GM21367 (cell line): ENCODE measurements around the gene SREBF1.

ENCODE experiments used
- ATAC-seq: cut with Tn5 transposase; IDR thresholded peaks from one replicate; pipeline ENCODE4 v1.9.1; 2021; ENCODE audit not compliant: unreplicated experiment

The SREBF1 gene

DNA sequence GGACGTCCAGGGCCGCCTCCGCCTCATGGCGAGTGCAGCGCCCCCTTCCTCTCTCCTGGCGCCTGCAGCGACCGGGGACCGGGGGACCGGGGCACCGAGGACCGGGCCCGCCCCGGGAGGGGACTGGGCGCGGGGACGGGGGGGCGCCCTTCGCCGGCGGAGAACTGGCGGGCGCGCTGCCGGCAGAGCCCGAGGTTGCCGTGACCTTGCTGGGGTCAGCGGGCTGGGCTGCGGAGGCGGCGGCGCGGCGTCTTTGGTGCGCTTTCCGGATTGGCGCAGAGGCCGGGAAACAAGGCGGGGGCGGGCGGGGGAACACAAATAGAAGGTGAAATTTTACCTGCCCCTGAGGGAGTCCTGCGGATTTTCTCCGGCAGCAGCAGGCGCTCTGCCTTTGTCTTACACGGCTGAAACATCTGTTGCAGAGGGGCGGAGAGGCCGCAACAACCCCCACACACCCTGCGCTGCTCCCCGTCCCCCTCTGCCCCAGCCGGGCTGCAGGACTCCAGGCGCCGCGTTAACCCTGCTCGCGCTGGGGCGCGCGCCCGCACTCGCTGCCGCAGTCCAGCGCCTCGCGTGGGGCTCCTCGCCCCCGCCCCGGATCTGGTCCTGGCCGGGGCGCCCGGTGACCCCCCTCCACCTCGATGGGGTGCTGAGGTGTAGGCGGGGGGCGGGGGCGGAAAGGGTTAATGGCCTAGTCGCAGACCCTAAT lies 53.5 kb downstream of the SREBF1 start:
- no peak for ATAC-seq

DNA sequence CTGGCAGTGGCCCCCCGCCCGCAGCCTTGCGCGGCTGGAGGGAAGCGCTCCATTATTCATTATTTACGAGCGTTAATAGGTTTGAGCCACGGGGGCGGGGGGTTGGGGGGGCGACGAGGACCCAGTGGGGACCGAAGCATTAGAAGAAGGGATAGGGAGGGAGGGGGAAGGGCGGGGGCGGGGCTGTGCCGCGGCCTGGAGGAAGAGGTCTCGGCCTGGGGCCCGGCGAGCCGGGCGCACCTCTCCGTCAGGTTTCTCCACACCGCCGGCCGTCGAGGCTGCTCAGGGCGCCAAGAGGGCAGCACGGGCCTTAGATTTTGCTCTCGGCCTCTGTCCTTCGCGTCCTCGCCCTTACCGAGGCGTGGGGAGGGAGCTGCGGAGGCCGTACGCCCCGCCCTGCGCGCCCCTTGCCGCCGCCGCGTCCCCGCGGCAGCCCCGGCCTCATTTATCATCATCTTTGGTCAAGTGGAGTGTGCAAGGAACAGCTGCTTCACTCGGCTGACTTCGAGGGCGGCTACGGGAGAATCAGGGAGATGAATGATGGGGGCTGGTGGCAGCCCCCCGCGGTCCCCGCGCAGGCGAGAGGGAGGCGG lies 54.2 kb downstream of the SREBF1 start:
- ATAC-seq = no peak

DNA sequence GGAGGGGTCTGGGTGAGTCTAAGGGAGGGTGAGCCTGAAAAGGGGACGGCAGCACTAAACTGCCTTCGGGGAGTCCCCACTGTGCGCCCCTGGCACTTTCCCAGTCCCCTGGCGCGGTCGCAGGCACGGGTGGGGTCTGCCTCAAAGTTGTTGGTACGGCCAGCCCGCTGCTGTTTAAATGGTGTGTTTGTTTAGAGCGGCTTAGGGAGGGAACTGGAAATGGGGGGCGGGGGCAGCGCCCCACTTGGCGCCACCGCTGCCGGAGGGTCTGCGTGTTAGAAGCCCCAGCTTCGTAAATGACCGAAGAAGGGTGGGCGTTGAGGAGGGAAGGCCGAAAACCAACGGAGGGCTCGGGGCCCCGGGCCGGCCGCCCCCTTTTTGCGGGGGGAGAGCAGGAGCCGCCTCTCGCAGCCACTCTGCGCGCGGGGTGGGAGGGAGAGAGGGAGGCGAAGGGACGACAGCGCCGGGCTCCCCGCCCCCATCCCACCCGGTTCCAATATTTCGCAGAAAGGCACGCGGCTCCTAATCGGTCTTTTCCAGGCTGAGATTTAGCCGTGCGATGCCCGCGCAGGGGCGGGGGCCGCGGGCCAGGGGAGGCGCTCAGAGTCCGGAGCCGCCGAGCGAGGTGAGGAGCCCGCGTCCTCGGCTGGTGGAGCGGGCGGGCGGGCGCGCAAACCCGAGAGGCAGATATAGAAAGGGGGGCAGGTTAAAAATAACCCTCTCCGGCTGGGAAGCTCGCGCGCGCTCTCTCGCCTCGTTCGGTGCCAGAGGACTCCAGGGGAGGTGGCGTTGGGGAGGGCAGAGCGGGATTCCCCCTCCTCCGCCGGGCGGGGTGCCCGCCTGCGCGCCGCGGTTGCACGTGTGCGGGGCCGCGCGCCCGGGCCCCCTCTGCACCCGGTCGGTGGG lies 54.9 kb downstream of the SREBF1 start:
- ATAC-seq = no peak

DNA sequence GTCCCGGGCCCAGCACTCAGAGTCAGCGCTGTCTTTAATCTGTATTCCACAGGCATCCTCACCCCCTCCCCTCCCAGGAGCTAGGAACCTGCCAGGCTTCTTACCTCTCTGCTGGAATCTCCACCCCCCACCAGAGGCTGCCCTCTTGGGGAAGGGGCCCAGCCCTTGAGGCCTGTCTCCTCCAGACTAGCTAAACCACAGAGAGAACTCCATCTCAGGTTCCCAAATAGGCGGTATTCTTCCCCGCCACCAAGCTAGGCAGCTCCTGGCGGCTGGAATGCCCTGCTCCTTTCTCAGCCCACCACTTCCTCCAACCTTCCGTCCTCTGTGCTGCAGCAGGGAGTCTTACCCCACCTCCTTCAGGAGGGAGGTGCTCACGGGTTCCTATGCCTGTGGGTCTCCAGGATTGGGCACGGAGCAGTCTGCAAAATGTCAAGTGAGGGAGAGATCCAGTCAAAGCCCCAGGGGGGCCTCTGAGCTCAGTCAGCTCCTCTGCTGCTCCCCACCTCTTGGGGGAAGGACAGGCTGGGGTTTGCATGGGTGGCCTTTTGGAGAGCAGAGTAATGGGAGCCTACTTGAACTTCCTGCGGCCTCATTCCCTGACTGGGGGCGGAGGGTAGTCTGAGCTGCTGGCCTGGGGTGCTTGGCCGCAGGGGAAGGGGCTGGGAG lies 55.7 kb downstream of the SREBF1 start:
- no peak for ATAC-seq

DNA sequence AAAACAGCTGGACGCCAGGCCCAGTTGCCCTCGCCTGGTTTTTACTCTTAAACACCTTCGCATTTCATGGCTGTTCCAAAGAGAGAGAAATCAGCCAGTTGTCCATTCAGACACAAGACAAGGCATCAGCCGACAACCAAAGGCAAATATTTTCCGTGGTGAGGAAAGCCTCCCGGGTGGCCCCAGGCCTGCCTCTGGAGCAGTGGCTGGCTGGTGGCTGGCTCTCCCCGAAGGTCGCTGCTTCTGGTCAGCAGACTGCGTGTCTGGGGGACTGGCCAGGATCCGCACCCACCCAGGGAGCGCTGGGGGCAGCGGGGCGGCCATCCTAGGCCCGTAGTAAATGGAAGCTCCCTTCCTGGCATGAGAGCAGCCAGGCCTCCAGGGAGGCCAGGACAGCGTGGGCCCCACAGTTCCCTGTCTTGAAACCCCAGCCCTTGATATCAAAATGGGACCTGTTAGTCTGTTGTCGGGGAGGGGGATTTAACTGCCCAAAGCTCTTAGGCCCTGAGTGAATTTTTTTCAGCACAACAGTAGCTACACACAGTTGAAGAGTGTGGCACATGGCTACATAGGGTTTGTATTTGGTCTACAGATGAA lies 57.7 kb downstream of the SREBF1 start:
- no peak for ATAC-seq

DNA sequence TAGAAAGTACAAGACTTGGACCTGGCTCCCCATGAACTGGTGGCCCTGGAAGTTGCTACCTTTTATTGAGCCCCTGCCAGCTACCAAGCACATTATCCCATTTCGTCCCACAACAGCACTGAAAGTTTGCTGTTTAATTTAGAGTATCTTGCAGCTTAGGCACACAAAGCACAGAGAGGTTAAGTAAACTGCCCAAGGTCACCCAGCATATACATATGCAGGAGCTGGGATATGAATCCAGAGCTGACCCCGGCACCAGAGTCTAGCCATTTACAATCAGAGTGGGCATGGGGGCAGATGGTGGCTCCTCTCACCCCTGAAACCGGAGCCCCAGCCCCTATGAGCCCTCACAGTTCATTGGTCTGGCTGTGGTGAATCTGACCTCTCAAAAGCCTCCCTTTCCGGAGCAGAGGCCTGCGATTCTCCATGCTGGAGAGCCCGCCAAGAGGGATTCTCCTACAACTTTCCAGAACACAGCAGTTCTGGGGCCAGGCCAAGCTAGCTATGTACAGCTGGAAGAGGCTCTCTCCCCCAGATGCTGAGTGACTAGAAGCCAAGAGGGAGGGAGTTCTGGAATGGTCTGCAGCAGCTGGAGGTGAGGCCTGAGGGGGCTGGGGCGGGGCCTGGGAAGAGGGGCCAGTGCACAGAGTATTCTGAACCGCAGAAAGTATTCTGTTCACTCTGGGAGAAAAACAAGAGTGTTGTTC lies 58.3 kb downstream of the SREBF1 start:
- ATAC-seq = no peak

DNA sequence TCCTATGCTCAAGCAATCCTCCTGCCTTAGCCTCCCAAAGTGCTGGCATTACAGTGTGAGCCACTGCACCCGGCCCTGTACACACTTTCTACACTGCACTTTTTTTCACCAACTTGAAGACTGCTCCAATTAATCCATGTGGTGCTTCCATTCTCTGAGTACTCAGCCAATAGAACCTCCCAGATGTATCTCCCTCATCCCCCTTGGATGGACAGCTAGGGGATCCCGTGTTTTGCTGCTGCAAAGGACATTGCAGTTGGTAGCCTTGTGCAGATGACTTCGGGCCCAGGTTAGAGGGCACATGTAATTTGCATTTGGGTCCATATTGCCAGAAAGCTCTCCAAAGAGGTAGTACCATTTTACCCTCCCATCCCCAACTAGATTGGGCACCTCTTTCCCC lies 59.9 kb downstream of the SREBF1 start:
- ATAC-seq = no peak

DNA sequence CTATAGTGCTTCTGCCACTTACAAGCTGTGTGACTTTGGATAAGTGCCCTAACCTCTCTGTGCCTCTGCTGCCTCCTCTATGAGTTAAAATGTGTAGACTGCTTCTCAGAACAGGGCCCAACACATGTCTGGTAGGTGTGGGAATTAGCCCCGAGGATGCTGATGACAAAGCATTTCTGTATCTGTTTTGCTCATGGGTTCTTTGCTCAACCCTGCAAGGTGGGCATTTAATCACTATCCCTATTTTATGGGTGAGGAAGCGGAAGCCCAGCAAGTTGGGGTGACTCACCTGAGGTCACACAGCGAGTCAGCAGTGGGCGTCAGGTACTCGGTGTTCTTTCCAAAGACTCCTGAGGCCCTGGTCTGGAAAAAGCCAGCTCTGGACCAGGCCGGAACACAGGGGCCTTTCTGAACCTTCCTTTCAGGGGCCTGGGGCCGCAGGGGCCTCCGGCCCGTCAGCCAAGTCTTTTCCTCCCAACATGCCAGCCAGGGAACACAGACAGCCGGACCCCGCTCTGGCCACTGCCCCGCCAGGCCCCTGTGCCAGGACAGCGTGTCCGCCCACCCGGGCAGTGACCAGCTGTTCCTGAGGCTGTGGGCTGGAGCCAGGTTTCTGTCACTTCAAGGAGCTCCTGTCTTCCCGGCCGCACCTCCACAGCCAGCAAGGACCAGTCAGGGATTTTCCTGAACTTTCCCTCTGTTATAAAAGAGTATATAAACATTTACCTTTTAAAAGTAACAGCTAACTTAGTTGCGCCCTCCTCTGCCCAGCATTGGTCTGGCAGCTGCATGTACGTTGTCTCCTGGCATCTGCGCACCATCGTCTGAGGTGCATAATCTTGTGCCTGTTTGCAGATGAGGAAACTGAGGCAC lies 62.5 kb downstream of the SREBF1 start:
- no peak for ATAC-seq

DNA sequence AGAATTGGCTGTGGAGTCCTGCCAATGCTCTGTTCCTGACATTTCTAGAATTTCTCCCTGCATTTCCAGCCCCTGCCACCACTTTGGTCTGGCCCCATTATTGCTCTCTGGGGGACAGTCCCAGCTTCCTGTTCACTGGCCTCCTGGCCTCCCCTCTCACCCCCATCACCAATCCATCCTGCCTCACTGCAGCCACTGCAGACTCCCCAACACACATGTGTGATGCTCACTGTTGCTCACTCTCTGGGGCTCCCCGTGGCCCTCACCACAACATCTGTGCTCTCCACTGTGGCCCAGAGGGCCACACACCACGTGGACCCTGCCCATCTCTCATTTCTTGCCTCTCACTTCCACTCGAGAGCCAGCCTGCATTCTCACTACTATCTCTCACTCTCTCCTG lies 64.6 kb downstream of the SREBF1 start:
- ATAC-seq = no peak

DNA sequence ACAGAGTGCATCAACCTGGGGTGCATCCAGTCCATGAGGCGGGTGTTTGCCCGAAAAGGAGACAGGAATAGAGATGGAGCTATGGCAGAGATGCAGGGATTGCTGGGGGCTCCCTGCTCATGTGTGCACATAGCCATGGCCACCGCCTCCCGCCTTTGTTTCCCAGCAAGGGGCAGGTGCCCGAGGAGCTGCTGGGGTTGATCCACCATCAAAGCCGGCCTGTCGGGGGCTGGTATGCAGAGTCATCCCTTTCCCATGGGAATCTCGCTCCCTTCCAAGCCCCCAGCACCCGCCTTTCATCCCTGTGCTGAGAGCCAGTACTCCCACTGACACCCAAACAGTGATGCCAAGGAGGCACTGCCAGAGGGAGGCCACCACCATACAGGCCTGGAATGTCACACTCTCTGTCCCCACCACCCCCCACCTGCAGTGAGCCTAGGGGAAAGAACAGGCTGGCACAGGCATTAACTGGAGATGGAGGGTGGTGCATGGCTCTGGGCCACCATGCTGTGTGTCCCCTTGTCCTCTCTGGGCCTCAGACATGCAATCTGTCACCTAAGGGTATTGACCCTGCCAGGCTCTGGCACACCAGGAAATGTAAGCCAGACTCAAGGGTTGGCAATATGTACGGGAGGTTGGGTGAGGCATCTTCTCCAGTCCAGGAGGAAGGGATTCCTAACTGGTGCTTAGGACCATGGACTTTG lies 65.1 kb downstream of the SREBF1 start:
- no peak for ATAC-seq

DNA sequence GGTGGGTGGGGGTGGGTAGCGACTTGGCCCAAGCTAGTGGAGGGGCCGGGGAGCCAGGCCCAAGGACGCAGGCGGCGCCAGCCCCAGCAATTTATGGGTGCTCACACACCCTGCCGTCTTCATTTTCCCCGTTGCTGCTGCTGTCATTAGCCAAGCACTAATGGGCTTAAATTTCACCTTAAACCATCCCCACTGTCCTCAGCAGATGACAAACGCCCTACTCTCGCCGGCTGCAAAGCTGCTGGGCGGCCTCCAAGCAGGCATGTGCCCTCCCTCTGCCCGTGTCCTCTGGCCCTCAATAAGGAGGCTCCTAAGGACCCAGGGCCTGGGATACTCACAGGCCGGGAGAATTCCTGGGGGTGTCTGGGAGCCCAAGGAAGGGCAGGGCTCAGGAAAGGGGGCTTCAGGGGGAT lies 66.1 kb downstream of the SREBF1 start:
- no peak for ATAC-seq

DNA sequence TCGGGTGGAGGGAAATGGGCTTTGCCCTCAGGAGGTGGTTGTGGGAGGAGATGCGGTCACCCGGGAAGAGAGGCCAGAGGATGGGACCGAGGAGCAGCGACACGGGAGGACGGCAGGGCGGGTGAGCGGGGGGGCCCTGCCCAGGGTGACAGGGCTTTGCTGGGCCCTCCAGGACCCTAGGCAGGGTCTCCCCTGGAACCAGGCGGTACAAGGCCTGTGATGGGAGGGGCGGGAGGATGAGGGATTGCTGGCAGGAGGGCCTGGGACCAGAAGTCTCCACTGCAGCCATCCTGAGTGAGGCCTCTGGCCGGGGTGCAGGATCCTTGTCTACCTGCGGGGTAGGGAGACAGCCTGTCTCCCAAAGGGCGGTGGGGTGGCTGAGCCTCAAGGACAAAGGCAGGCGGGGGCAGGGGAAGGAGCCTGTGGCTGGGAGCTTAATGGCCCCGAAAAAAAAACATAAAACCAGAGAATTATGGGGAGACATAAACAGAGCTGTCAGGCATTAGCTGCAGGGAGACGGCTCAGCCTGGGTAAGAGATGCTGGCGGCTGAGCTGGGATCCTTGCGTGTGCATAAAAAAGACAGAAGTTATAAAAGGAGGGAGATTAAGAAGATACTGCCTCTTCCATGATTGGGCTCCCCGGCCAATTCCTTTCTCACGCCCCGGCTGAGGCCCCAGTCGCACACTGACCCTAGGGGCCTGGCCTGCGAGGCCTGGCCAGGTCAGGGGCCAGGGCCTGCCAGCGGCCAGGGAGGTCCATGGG lies 66.7 kb downstream of the SREBF1 start:
- no peak for ATAC-seq

DNA sequence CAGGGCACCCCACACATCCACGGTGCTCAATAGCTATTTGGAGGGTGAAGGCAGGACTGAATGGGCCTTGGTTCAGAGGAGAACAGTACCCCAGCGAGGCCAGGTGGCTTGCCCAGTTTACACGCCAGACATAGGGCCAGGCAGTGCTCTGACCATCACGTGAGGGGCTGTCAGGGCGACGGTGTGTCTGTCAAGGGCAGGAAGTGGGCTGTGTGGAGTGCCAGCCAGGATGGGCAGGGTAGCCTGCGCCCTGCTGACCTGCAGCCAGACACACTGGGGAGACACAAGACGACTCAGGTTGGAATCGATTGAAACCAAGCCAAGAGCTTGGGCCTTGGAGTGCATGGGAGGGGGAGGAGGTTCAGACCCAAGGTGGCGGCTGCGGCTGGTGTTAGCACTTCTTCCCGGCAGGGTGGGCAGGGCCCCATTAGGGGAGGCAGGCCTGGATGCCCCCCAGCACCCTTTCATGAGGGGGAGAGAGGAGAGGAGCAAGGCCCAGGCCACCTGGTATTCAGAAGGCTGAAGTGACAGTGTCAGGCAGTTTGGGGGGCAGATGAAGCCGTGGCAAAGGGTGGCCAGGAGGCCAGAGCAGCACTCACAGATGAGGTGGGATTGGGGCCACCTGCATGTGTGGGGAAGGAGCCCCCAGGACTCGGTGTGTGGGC lies 68.2 kb downstream of the SREBF1 start:
- no peak for ATAC-seq

DNA sequence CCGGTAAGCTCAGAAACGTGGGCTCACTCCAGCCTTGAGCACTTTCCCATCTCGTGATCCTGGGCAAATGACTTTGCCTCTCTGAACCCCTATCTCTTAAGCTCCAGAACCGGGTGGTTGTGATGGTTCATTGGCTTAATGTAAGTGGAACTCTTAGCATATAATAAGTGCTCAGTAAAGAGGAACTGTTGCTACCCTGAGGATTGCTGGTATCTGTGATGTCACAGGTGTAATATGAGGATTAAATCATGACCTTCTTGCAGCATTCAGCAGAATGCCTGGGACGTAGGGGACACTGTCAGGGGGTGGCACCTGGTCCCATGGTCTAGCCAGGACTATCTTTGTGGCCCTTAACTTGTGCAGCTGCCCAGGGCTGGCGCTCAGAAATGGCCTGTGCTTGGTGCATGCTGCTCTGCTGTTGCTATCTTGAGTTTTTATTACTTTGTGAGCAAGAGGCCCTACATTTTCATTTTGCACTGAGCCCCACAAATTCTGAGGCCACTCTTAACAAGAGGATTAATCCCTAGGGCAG lies 68.8 kb downstream of the SREBF1 start:
- no peak for ATAC-seq

DNA sequence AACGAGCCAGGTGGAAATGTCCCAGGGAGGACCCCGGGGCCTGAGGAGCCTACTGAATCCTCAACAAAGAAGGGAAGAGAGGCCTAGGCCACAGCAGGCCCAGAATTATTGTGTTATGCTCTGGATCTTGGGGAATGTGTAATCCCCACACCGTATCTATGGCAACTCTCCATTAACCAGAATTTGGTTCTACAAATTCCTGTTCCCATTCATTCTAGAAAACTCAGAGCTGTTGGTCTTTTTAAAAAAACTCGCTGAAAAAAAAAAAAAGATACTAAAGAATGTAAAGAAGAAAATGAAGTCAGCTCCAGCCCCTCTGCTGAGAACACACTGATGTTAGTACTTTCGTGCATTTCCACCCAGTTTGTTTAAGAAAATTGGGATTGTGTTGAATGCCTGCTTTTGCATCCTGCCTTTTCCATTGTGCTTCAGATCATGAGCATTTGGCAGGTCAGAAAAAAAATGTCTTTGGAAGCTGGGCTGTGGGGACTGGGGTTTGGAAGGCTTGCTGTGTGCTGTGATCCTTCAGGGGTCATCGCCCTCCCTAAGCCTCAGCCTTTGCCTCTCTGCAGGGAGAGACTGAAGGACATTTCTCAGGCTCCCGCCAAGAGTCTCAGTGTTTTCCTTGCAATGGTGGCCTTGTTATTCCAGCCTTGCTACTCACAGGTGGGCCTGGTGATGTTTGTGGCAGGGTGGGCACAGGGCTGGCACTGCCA lies 69.5 kb downstream of the SREBF1 start:
- no peak for ATAC-seq

DNA sequence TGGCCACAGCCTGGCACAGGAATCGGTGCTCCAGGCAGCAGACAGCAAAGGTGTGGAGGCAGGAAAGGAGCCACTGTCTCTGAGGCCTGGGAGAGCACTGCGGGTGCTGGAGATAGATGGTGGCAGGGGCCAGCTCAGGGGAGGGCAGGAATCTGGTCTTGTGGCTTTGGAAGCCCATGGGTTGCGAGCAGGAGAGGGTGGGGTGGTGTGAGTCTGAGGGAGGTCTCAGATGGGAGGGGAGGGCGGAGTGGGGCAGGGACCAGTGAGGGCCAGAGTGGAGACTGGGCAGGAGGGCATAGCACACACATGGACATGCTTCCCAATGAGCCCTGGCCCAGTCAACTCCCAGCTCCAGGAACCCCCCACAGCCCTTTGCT lies 70.1 kb downstream of the SREBF1 start:
- ATAC-seq = no peak
